Fibroblast of pulmonary artery (primary cell): ENCODE data around the gene SRCAP.
A peak's percentile ranks its signal among the peaks of the same experiment; 100 is the strongest.
"Not testable (repeated sequence)": the region's sequence is repeated elsewhere in the genome, so short reads cannot be mapped to it uniquely, and the experiment has no call there.

ENCODE experiments used
- DNase-seq: peaks from one replicate; pipeline ENCODE4 v3.0.0-alpha.2; 2010; ENCODE audit warnings: low read depth
- H3K4me3 ChIP-seq: replicated peaks from 2 replicates; pipeline ENCODE4 v1.5.1; 2011; ENCODE audit warnings: low read depth, mild to moderate bottlenecking, control low read depth, low read length, moderate library complexity
- CTCF ChIP-seq: IDR thresholded peaks from 2 replicates; pipeline ENCODE4 v1.5.1; 2011; ENCODE audit warnings: mild to moderate bottlenecking, control low read depth, low read length, inconsistent platforms; ENCODE audit errors: missing control alignments

Gene SRCAP

GRCh38 chr16:30699615-30700099, 686 bp downstream of the SRCAP start:
- no peak for TF ChIP-seq CTCF
- peak overlapping the region; percentile 95 for H3K4me3 ChIP-seq
- no peak for DNase-seq

- H3K4me3 ChIP-seq, result peak overlapping the region; percentile 95
- DNase-seq, result peak; percentile 62
Observed at GRCh38 chr16:30700491-30700890, 1.5 kb downstream of the SRCAP start.

GRCh38 chr16:30700971-30701370, 2.0 kb downstream of the SRCAP start:
- DNase-seq, result no peak
- peak overlapping the region; percentile 95 for H3K4me3 ChIP-seq
- no peak for TF ChIP-seq CTCF

More at GRCh38 chr16:30700491-30700890, 1.5 kb downstream of the SRCAP start:
- no peak for TF ChIP-seq CTCF

GRCh38 chr16:30703071-30703470, 4.1 kb downstream of the SRCAP start:
- H3K4me3 ChIP-seq, DNase-seq: not testable (repeated sequence)

- no peak for DNase-seq
- no peak for TF ChIP-seq CTCF
- no peak overlapping the region for H3K4me3 ChIP-seq
Observed at GRCh38 chr16:30703971-30704370, 5.0 kb downstream of the SRCAP start.

- TF ChIP-seq CTCF, result no peak
- H3K4me3 ChIP-seq, result no peak overlapping the region
- no peak for DNase-seq
Observed at GRCh38 chr16:30706046-30706445, 7.1 kb downstream of the SRCAP start.

GRCh38 chr16:30710971-30711370, 12.0 kb downstream of the SRCAP start:
- no peak for DNase-seq
- TF ChIP-seq CTCF, result no peak
- no peak overlapping the region for H3K4me3 ChIP-seq
